Upper lobe of left lung (tissue), 4 donors: ENCODE measurements around the gene TOMM70.

Experiments
- CTCF ChIP-seq, 6 experiments: fragments of 450-650 bp in 4 of 6; fragments of 200-600 bp in 2 of 6; sonication (generic) in 2 of 6; IDR thresholded peaks; one replicate each; pipeline ENCODE4 v1.5.1; 2016 to 2019; ENCODE audit warnings: antibody characterized with exemption in 6 of 6
- POLR2AphosphoS5 ChIP-seq, 2 donors: sonication (generic); formaldehyde crosslinking; IDR thresholded peaks; one replicate each; pipeline ENCODE4 v1.5.1; 2017; ENCODE audit warnings: antibody characterized with exemption in 2 of 2

DNA sequence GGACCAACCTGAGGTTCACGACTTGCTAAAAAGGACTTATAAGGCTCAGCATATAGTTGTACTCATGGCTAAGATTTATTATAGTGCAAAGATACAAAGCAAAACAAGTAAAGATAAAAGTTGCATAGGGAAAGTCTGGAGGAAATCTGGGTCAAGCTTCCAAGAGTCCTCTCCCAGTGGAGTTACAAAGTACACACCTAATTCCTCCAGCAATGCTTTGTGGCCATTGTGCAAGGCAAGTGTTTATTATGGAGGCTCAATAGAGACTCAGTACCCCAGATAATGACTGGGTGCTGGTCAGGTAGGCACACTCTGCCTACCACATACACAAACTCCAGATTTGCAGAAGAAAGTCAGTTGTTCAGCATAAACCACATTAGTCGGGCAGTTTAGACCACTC lies 23.4 kb upstream of the TOMM70 start:
- TF ChIP-seq POLR2AphosphoS5 (IDR thresholded peaks at IDR 0.05) (no peak), CTCF (IDR thresholded peaks at IDR 0.05) (no peak)
